NCI-H1105 (cell line): Measurements from ENCODE around the gene MAPKAPK5.
"Not testable (repeated sequence)": the region's sequence is repeated elsewhere in the genome, so short reads cannot be mapped to it uniquely, and the experiment has no call there.

Experiments
- DNase-seq: peaks from one replicate; lab custom pipeline; 2025; lab: John Stamatoyannopoulos, UW

The MAPKAPK5 gene

GRCh38 chr12:111886662-111887545 lies 44.9 kb downstream of the MAPKAPK5 start:
- no peak for DNase-seq

- no peak for DNase-seq
Measured at GRCh38 chr12:111887926-111888745, 46.1 kb downstream of the MAPKAPK5 start.

- DNase-seq, result no peak
Measured at GRCh38 chr12:111893287-111893686, 51.3 kb downstream of the MAPKAPK5 start.

- DNase-seq, result no peak
Measured at GRCh38 chr12:111894556-111894955, 52.5 kb downstream of the MAPKAPK5 start.

- no peak for DNase-seq
Measured at GRCh38 chr12:111901182-111901581, 59.2 kb downstream of the MAPKAPK5 start.

GRCh38 chr12:111904446-111904975 lies 62.5 kb downstream of the MAPKAPK5 start:
- DNase-seq, result no peak

- no peak for DNase-seq
Measured at GRCh38 chr12:111905502-111905901, 63.5 kb downstream of the MAPKAPK5 start.

- no peak for DNase-seq
Measured at GRCh38 chr12:111907740-111908139, 65.7 kb downstream of the MAPKAPK5 start.

- no peak for DNase-seq
Measured at GRCh38 chr12:111925171-111925570, 83.1 kb downstream of the MAPKAPK5 start.

GRCh38 chr12:111926631-111927030 lies 84.6 kb downstream of the MAPKAPK5 start:
- no peak for DNase-seq

GRCh38 chr12:111927346-111927745 lies 85.3 kb downstream of the MAPKAPK5 start:
- DNase-seq, result no peak

- no peak for DNase-seq
Measured at GRCh38 chr12:111932241-111932640, 90.2 kb downstream of the MAPKAPK5 start.

- DNase-seq, result no peak
Measured at GRCh38 chr12:111936869-111937268, 94.8 kb downstream of the MAPKAPK5 start.

- DNase-seq, result no peak
Measured at GRCh38 chr12:111937429-111937828, 95.4 kb downstream of the MAPKAPK5 start.

GRCh38 chr12:111942557-111942956 lies 100.5 kb downstream of the MAPKAPK5 start:
- no peak for DNase-seq

- DNase-seq, result no peak
Measured at GRCh38 chr12:111943929-111944328, 101.9 kb downstream of the MAPKAPK5 start.

GRCh38 chr12:111950961-111951676 lies 109.1 kb downstream of the MAPKAPK5 start:
- not testable (repeated sequence) for DNase-seq
